K562 (cell line): Measurements from ENCODE around the gene COG6. TPM values are rescaled to one million over a fixed set of nuclear protein-coding genes. Genes with fewer than 3 reads are reported as not detected.

Experiments used
- ATAC-seq: fragments of 200-7000 bp; cut with Tn5 transposase; 3 replicates; pipeline ENCODE4 v1.9.1; 2020; ENCODE audit warnings: moderate library complexity
- BruUV-seq: library from RNA; stranded (reverse); fragments of 400-500 nt; replicated peaks from 2 replicates; lab custom pipeline; 2021; lab: Mats Ljungman, UMichigan
- CTCF ChIA-PET: fragments of 300-600 bp; formaldehyde crosslinking; extraction: SDS; loops from one replicate; lab custom pipeline; 2021; ENCODE audit warnings: low intra/inter-chr PET ratio; lab: Yijun Ruan, JAX
- POLR2A ChIA-PET: fragments of 300-600, 350-650 bp; sonication (Branson Sonifier 250); formaldehyde crosslinking; extraction: SDS; loops from one replicate; lab custom pipeline; 2021; ENCODE audit warnings: antibody characterized with exemption, inconsistent platforms; lab: Yijun Ruan, JAX
- DNase-seq, 4 experiments: peaks; one replicate each; pipeline versions ENCODE4 v3.0.0 to v3.0.0-alpha.2; 2011 to 2018; ENCODE audit warnings: low spot score in 3 of 4, mixed read lengths in 3 of 4; ENCODE audit errors: extremely low read depth in 1 of 4
- FAIRE-seq: peaks from 2 replicates; lab custom pipeline; 2011; peaks lifted over from hg19 to GRCh38; lab: Jason Lieb, UNC
- H2AFZ ChIP-seq: 2 replicates; pipeline ENCODE4 v1.6.0; 2011; ENCODE audit warnings: low read depth, low read length, control low read depth, inconsistent platforms
- H3K27ac ChIP-seq: fragments of 200-600 bp; 3 replicates; pipeline ENCODE4 v1.8.0; 2011; ENCODE audit warnings: low read depth, mild to moderate bottlenecking, control low read depth, inconsistent platforms, low read length, moderate library complexity, mixed read lengths; ENCODE audit errors: extremely low read depth
- H3K27me3 ChIP-seq, 2 experiments: fragments of 300-600 bp in 1 of 2; 2 replicates in 1 of 2; 3 replicates in 1 of 2; pipeline versions ENCODE4 v1.6.0 to v1.8.0; 2011; ENCODE audit warnings: inconsistent platforms in 2 of 2, low read length in 2 of 2, mild to moderate bottlenecking in 1 of 2, mixed read lengths in 1 of 2, moderate library complexity in 1 of 2; ENCODE audit not compliant: control insufficient read depth in 2 of 2, insufficient read depth in 2 of 2
- H3K36me3 ChIP-seq: fragments of 300-600 bp; 3 replicates; pipeline ENCODE4 v1.8.0; 2011; ENCODE audit warnings: mild to moderate bottlenecking, low read length, inconsistent platforms; ENCODE audit not compliant: control insufficient read depth, insufficient read depth
- H3K4me1 ChIP-seq, 2 experiments: fragments of 200-600 bp in 1 of 2; replicated peaks in 1 of 2; 2 replicates in 1 of 2; 3 replicates in 1 of 2; pipeline versions ENCODE4 v1.5.1 to v1.8.0; 2011; ENCODE audit warnings: inconsistent platforms in 2 of 2, low read length in 2 of 2, mild to moderate bottlenecking in 1 of 2, mixed read lengths in 1 of 2, moderate library complexity in 1 of 2; ENCODE audit not compliant: control insufficient read depth in 2 of 2, insufficient read depth in 2 of 2
- H3K4me2 ChIP-seq: 2 replicates; pipeline ENCODE4 v1.6.1; 2011; ENCODE audit warnings: low read length, control low read depth, inconsistent platforms, mixed read lengths; ENCODE audit not compliant: insufficient read depth
- H3K4me3 ChIP-seq: fragments of 200-600 bp; sonication (generic), shearing (Covaris generic); 2 replicates; pipeline ENCODE4 v1.5.1; 2016; ENCODE audit warnings: control low read depth, inconsistent platforms
- H3K79me2 ChIP-seq: fragments of 200-600 bp; 3 replicates; pipeline ENCODE4 v1.8.0; 2011; ENCODE audit warnings: low read length, inconsistent platforms; ENCODE audit not compliant: control insufficient read depth, insufficient read depth
- H3K9ac ChIP-seq, 2 experiments: 2 replicates each; pipeline versions ENCODE4 v1.6.0 to v1.6.1; 2011; ENCODE audit warnings: low read depth in 2 of 2, low read length in 2 of 2, control low read depth in 1 of 2, inconsistent platforms in 1 of 2, mild to moderate bottlenecking in 1 of 2, mixed read lengths in 1 of 2; ENCODE audit not compliant: insufficient read depth in 1 of 2
- H3K9me1 ChIP-seq: one replicate; pipeline ENCODE4 v1.6.0; 2011; ENCODE audit warnings: inconsistent platforms, mild to moderate bottlenecking, low read length, moderate library complexity; ENCODE audit not compliant: control insufficient read depth, insufficient read depth
- H3K9me3 ChIP-seq: replicated peaks from 2 replicates; pipeline ENCODE4 v1.5.1; 2011; ENCODE audit warnings: low read depth, low read length, inconsistent platforms; ENCODE audit not compliant: control insufficient read depth, insufficient read depth
- H4K20me1 ChIP-seq: replicated peaks from 2 replicates; pipeline ENCODE4 v1.6.1; 2011; ENCODE audit warnings: low read length, inconsistent platforms, mixed read lengths; ENCODE audit not compliant: control insufficient read depth, insufficient read depth
- C11orf30 ChIP-seq: fragments of 450-650 bp; IDR thresholded peaks from 2 replicates; pipeline ENCODE4 v1.6.1; 2016; ENCODE audit warnings: low read depth, mild to moderate bottlenecking
- CBX2 ChIP-seq: fragments of 200-600 bp; sonication (generic); IDR thresholded peaks from one replicate; pipeline ENCODE4 v1.6.1; 2012; ENCODE audit warnings: mild to moderate bottlenecking, low read length, inconsistent platforms; ENCODE audit not compliant: insufficient read depth, poor library complexity, severe bottlenecking
- DPF2 ChIP-seq: fragments of 450-650 bp; IDR thresholded peaks from 2 replicates; pipeline ENCODE4 v1.6.1; 2016
- ETS1 ChIP-seq: conservative IDR thresholded peaks from 2 replicates; pipeline ENCODE4 v1.6.1; 2011; ENCODE audit warnings: low read depth, mild to moderate bottlenecking, low read length; ENCODE audit not compliant: control insufficient read depth
- GATA2 ChIP-seq: sonication (generic); formaldehyde crosslinking; IDR thresholded peaks from 2 replicates; pipeline ENCODE4 v1.4.0; 2020; ENCODE audit warnings: mild to moderate bottlenecking, missing genetic modification reagents
- NCOA6 ChIP-seq: fragments of 450-650 bp; IDR thresholded peaks from 2 replicates; pipeline ENCODE4 v1.6.1; 2017; ENCODE audit warnings: mild to moderate bottlenecking
- NFYB ChIP-seq: IDR thresholded peaks from 2 replicates; pipeline ENCODE4 v1.6.1; 2011; ENCODE audit warnings: mild to moderate bottlenecking, moderate library complexity; ENCODE audit not compliant: insufficient read length; ENCODE audit errors: extremely low read depth
- OTX1 ChIP-seq: fragments of 450-650 bp; formaldehyde crosslinking; IDR thresholded peaks from 2 replicates; pipeline ENCODE4 v1.4.0; 2022; ENCODE audit warnings: mild to moderate bottlenecking
- PML ChIP-seq: IDR thresholded peaks from 2 replicates; pipeline ENCODE4 v1.6.1; 2012; ENCODE audit warnings: low read length, inconsistent platforms
- SIN3B ChIP-seq: fragments of 450-650 bp; IDR thresholded peaks from 2 replicates; pipeline ENCODE4 v1.6.1; 2017; ENCODE audit warnings: low read depth, mild to moderate bottlenecking, moderate library complexity
- SNAPC5 ChIP-seq: fragments of 250-450 bp; sonication (Bioruptor Pico); IDR thresholded peaks from 2 replicates; pipeline ENCODE4 v1.8.0; 2021; ENCODE audit warnings: moderate library complexity, mild to moderate bottlenecking, inconsistent platforms
- SREBF1 ChIP-seq: fragments of 150-350 bp; IDR thresholded peaks from 2 replicates; pipeline ENCODE4 v1.6.1; 2014; ENCODE audit warnings: antibody characterized with exemption, low read depth, low read length, borderline replicate concordance
- ZNF217 ChIP-seq: sonication (generic); formaldehyde crosslinking; IDR thresholded peaks from 2 replicates; pipeline ENCODE4 v1.8.0; 2022; ENCODE audit warnings: mild to moderate bottlenecking, missing genetic modification reagents
- ZNF277 ChIP-seq: fragments of 250-450 bp; sonication (Bioruptor Pico); IDR thresholded peaks from 2 replicates; pipeline ENCODE4 v1.8.0; 2022; ENCODE audit warnings: inconsistent platforms, mild to moderate bottlenecking, moderate library complexity, borderline replicate concordance
- ZNF324 ChIP-seq: fragments of 250-450 bp; sonication (Bioruptor Pico); IDR thresholded peaks from 2 replicates; pipeline ENCODE4 v1.4.0; 2020; ENCODE audit warnings: mild to moderate bottlenecking
- WGBS: fragments of 100-300 bp; shearing (Covaris generic); methylation state at CpG from one replicate; pipeline ENCODE4 v1.1.6; 2016; ENCODE audit warnings: low coverage, mixed read lengths; ENCODE audit not compliant: insufficient coverage; ENCODE audit errors: missing lambda C conversion rate; 5-methylcytosine and 5-hydroxymethylcytosine counted together
- in situ Hi-C: fragments of 300-500 bp; cut with MboI; formaldehyde crosslinking; loops from 4 replicates; pipeline ENCODE4 v1.15.0; 2018; ENCODE audit warnings: inconsistent platforms, mixed read lengths
- intact Hi-C: fragments of 100-400 bp; cut with micrococcal nuclease; formaldehyde crosslinking; loops from 2 replicates; pipeline ENCODE4 v1.14.2; 2022
- polyA plus RNA-seq, 8 experiments: library from polyadenylated mRNA; depleted of rRNA in 4 of 8; stranded (reverse) in 5 of 8; unstranded in 3 of 8; fragments of >200 nt; fragmentation: Nextera tagmentation in 2 of 8; fragmentation: Illumina TruSeq in 1 of 8; extraction: Ambion mirVana in 2 of 8; extraction: Trizol in 1 of 8; gene quantifications; 2 replicates each; pipeline versions ENCODE4 v1.2.1 to v1.2.3, GENCODE V29; 2011 to 2014; ENCODE audit warnings: inconsistent platforms in 1 of 8, missing spikeins in 1 of 8
- total RNA-seq, 7 experiments: library from RNA; depleted of rRNA in 6 of 7; stranded (reverse); fragments of >200 nt in 6 of 7; fragmentation: Illumina TruSeq in 2 of 7; extraction: Trizol in 2 of 7; gene quantifications; 2 replicates each; pipeline versions ENCODE4 v1.2.1 to v1.2.3, GENCODE V29; 2011 to 2021; ENCODE audit warnings: low replicate concordance in 1 of 7
- TF ChIP-seq, protein P1 (sequence below): fragments of 250-450 bp; sonication (Bioruptor Pico); IDR thresholded peaks from 2 replicates; pipeline ENCODE4 v1.4.0; 2020; ENCODE audit warnings: mild to moderate bottlenecking

The COG6 gene
- total and polyA plus RNA-seq, 9 of the 15 experiments (the other 6 are each of a cell fraction or from before 2014, with no cell fraction given) = 2.6 to 20.9 (median 9.6) TPM

DNA sequence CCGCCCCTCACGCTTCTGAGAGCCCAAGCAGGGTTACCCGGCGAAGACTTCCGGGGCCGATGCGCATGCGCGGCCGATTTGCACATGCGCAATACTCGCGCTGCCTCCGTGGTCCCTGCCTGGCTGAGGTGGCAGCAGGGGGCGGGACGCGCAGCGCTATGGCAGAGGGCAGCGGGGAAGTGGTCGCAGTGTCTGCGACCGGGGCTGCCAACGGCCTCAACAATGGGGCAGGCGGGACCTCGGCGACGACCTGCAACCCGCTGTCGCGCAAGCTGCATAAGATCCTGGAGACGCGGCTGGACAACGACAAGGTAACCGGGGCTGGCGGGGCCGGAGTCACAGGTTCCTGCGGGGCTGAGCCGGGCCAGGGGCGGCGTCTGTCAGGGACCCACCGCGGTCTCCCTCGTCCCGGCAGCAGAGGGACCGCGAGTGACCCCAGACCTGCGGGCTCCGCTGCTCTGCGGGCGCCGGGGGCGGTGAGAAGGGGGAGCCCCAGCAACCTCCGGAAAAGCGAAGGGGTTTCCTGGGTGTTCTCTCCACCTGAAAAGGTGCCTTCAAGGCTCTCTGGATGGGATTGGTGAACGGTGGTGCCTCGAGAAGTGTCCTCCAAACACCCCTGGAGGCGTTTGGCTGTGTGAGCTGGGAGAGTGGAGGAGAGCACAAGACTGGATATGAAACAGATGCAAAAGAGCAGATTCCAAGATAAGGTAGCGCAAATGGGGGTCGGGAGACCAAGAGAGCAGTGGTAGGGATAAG is at the start of gene COG6 (continued):
- TF ChIP-seq GATA2 (CRISPR knock-in tag) (peak; percentile 38; the same call in 1 of the 2 replicates), OTX1 (CRISPR knock-in tag) (no peak), C11orf30 (no peak), ZNF324 (CRISPR knock-in tag) (no peak)

GRCh38 chr13:39605677-39606320 is 49.7 kb upstream of the COG6 start:
- Histone ChIP-seq H3K36me3 (no peaks in the 10 kb centered on the region), H3K79me2 (no peaks in the 10 kb centered on the region), H3K4me3 (no peak overlapping the region), H2AFZ (no peak overlapping the region), H3K9ac (no peak overlapping the region), H4K20me1 (no peaks in the 10 kb centered on the region), H3K9me1 (no peaks in the 10 kb centered on the region), H3K4me1 (peaks cover 0 to 9% of the 10 kb centered on the region in 2 experiments; a peak in 2 of 5 replicates), H3K9me3 (no peaks in the 10 kb centered on the region), H3K27me3 (peaks cover 7 to 12% of the 10 kb centered on the region in 2 experiments; a peak in 3 of 5 replicates), H3K27ac (no peak overlapping the region), H3K4me2 (no peak overlapping the region)
- in situ Hi-C loops (loop anchor here (25.0 kb wide), 1 partner anchor 643 kb away; no protein-coding TSS in a partner anchor), intact Hi-C loops (no loop called here)
- 0% methylated on average over 3 of the region's 3 CpGs for WGBS
- ATAC-seq (no peak), FAIRE-seq (no peak), DNase-seq (no peak)
- no peak for TF ChIP-seq ZNF217 (CRISPR knock-in tag)
- TF ChIP-seq ETS1 = no peak
- TF ChIP-seq SNAPC5 = no peak
- TF ChIP-seq NFYB = no peak
- no peak for TF ChIP-seq NCOA6
- TF ChIP-seq OTX1 (CRISPR knock-in tag) = no peak
- TF ChIP-seq SIN3B = no peak
- TF ChIP-seq SREBF1 = no peak
- TF ChIP-seq DPF2 = no peak
- TF ChIP-seq CBX2 = no peak
- TF ChIP-seq ZNF277 (CRISPR knock-in tag) = no peak
- TF ChIP-seq PML = no peak
- TF ChIP-seq, protein P1, sequence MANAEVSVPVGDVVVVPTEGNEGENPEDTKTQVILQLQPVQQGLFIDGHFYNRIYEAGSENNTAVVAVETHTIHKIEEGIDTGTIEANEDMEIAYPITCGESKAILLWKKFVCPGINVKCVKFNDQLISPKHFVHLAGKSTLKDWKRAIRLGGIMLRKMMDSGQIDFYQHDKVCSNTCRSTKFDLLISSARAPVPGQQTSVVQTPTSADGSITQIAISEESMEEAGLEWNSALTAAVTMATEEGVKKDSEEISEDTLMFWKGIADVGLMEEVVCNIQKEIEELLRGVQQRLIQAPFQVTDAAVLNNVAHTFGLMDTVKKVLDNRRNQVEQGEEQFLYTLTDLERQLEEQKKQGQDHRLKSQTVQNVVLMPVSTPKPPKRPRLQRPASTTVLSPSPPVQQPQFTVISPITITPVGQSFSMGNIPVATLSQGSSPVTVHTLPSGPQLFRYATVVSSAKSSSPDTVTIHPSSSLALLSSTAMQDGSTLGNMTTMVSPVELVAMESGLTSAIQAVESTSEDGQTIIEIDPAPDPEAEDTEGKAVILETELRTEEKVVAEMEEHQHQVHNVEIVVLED (CRISPR knock-in tag) = no peak
- no TSS peak for BruUV-seq
- POLR2A ChIA-PET = no interaction called here
- CTCF ChIA-PET = no interaction called here
